K562 (cell line): Measurements from ENCODE around the gene SHANK3.

ENCODE experiments used
- CEBPB ChIP-seq: fragments of 450-650 bp; IDR thresholded peaks from 2 replicates; pipeline ENCODE4 v1.6.1; 2016; ENCODE audit warnings: missing genetic modification characterization, missing compliant biosample characterization
- MTF1 ChIP-seq: fragments of 250-450 bp; sonication (Bioruptor Pico); IDR thresholded peaks from 2 replicates; pipeline ENCODE4 v1.9.0; 2021; ENCODE audit warnings: moderate library complexity, mild to moderate bottlenecking, inconsistent platforms, borderline replicate concordance
- NBN ChIP-seq: fragments of 450-650 bp; IDR thresholded peaks from 2 replicates; pipeline ENCODE4 v1.6.1; 2016; ENCODE audit warnings: low read depth, mild to moderate bottlenecking
- NFE2 ChIP-seq: IDR thresholded peaks from 2 replicates; pipeline ENCODE4 v1.6.1; 2014; ENCODE audit warnings: antibody characterized with exemption, low read depth
- TARDBP ChIP-seq: fragments of 450-650 bp; IDR thresholded peaks from 2 replicates; pipeline ENCODE4 v1.6.1; 2016
- YY1 ChIP-seq, 3 experiments: IDR thresholded peaks; 2 replicates each; pipeline ENCODE4 v1.6.1; 2011; ENCODE audit warnings: low read length in 2 of 3, mild to moderate bottlenecking in 2 of 3, moderate library complexity in 2 of 3, borderline replicate concordance in 1 of 3, control low read depth in 1 of 3, low read depth in 1 of 3; ENCODE audit not compliant: insufficient read depth in 3 of 3, insufficient replicate concordance in 2 of 3, control insufficient read depth in 1 of 3, insufficient read length in 1 of 3; ENCODE audit errors: extremely low read depth in 1 of 3
- ZNF232 ChIP-seq: sonication (generic); formaldehyde crosslinking; IDR thresholded peaks from 2 replicates; pipeline ENCODE4 v1.8.0; 2022; ENCODE audit warnings: mild to moderate bottlenecking, missing genetic modification reagents
- TF ChIP-seq, protein P1 (sequence below): fragments of 250-450 bp; sonication (Bioruptor Pico); IDR thresholded peaks from 2 replicates; pipeline ENCODE4 v1.5.0; 2021
- TF ChIP-seq, protein P2 (sequence below): fragments of 450-650 bp; conservative IDR thresholded peaks from 2 replicates; pipeline ENCODE4 v1.6.1; 2016; ENCODE audit warnings: missing genetic modification characterization, low read depth, mild to moderate bottlenecking, control low read depth, missing compliant biosample characterization
- TF ChIP-seq, protein P3 (sequence below): fragments of 250-450 bp; sonication (Bioruptor Pico); IDR thresholded peaks from 2 replicates; pipeline ENCODE4 v1.8.0; 2022; ENCODE audit warnings: inconsistent platforms, mild to moderate bottlenecking, moderate library complexity, borderline replicate concordance
- TF ChIP-seq, protein P4 (sequence below), 3 experiments: IDR thresholded peaks in 2 of 3; conservative IDR thresholded peaks in 1 of 3; 2 replicates each; pipeline ENCODE4 v1.5.1; 2011 to 2012; ENCODE audit warnings: low read length in 3 of 3, mild to moderate bottlenecking in 3 of 3, control low read depth in 2 of 3, improper control_type of control experiment in 1 of 3, inconsistent platforms in 1 of 3, low read depth in 1 of 3, mixed read lengths in 1 of 3, moderate library complexity in 1 of 3; ENCODE audit not compliant: insufficient read depth in 2 of 3
- TF ChIP-seq, protein P5 (sequence below): fragments of 450-650 bp; formaldehyde crosslinking; IDR thresholded peaks from 2 replicates; pipeline ENCODE4 v1.4.0; 2022; ENCODE audit warnings: mild to moderate bottlenecking, moderate library complexity
- TF ChIP-seq, protein P6 (sequence below), 2 experiments: fragments of 450-650 bp in 1 of 2; sonication (generic) in 1 of 2; formaldehyde crosslinking in 1 of 2; IDR thresholded peaks in 1 of 2; conservative IDR thresholded peaks in 1 of 2; 2 replicates each; pipeline versions ENCODE4 v1.6.1 to v1.8.1; 2016 to 2023; ENCODE audit warnings: mild to moderate bottlenecking in 2 of 2, moderate library complexity in 2 of 2, inconsistent platforms in 1 of 2, missing genetic modification reagents in 1 of 2
- TF ChIP-seq, protein P7 (sequence below): sonication (generic); IDR thresholded peaks from 2 replicates; pipeline ENCODE4 v1.6.1; 2016

DNA sequence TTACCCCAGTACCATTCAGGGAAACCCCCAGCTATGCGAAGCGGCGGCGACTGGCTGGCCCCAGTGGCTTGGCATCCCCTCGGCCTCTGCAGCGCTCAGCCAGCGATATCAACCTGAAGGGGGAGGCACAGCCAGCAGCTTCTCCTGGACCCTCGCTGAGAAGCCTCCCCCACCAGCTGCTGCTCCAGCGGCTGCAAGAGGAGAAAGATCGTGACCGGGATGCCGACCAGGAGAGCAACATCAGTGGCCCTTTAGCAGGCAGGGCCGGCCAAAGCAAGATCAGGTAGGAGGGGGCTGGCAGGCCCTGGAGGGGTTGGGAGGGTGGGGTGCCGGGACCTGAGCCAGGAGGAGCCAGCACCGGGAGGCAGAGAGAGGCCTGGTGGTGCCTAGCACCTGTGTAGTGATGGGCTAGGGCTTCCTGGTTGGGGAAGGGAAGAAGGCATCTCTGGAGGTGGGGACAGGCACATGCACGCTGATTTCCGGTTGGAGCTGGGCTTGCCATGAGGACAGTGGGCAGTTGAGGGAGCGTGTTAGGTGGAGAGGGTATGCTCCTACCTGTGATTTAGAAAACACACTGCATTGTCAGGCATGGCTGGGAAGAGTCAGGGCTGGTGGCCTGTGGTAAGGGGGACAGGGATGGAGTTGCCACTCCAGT is 22.3 kb downstream of the SHANK3 start:
- no peak for TF ChIP-seq NFE2
- TF ChIP-seq, protein P1, sequence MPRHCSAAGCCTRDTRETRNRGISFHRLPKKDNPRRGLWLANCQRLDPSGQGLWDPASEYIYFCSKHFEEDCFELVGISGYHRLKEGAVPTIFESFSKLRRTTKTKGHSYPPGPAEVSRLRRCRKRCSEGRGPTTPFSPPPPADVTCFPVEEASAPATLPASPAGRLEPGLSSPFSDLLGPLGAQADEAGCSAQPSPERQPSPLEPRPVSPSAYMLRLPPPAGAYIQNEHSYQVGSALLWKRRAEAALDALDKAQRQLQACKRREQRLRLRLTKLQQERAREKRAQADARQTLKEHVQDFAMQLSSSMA (CRISPR knock-in tag) = no peak
- TF ChIP-seq TARDBP = no peak
- TF ChIP-seq ZNF232 = no peak
- no peak for TF ChIP-seq MTF1 (CRISPR knock-in tag)
- TF ChIP-seq, protein P2, sequence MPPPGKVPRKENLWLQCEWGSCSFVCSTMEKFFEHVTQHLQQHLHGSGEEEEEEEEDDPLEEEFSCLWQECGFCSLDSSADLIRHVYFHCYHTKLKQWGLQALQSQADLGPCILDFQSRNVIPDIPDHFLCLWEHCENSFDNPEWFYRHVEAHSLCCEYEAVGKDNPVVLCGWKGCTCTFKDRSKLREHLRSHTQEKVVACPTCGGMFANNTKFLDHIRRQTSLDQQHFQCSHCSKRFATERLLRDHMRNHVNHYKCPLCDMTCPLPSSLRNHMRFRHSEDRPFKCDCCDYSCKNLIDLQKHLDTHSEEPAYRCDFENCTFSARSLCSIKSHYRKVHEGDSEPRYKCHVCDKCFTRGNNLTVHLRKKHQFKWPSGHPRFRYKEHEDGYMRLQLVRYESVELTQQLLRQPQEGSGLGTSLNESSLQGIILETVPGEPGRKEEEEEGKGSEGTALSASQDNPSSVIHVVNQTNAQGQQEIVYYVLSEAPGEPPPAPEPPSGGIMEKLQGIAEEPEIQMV = no peak
- no peak for TF ChIP-seq YY1 (IDR thresholded peaks at IDR 0.05; ENCODE audit: borderline replicate concordance in 1 of 3, control insufficient read depth in 1 of 3, extremely low read depth in 1 of 3, insufficient read depth in 3 of 3, insufficient read length in 1 of 3, insufficient replicate concordance in 2 of 3, low read depth in 1 of 3, low read length in 2 of 3)
- TF ChIP-seq, protein P3, sequence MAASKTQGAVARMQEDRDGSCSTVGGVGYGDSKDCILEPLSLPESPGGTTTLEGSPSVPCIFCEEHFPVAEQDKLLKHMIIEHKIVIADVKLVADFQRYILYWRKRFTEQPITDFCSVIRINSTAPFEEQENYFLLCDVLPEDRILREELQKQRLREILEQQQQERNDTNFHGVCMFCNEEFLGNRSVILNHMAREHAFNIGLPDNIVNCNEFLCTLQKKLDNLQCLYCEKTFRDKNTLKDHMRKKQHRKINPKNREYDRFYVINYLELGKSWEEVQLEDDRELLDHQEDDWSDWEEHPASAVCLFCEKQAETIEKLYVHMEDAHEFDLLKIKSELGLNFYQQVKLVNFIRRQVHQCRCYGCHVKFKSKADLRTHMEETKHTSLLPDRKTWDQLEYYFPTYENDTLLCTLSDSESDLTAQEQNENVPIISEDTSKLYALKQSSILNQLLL = no peak
- TF ChIP-seq, protein P4, sequence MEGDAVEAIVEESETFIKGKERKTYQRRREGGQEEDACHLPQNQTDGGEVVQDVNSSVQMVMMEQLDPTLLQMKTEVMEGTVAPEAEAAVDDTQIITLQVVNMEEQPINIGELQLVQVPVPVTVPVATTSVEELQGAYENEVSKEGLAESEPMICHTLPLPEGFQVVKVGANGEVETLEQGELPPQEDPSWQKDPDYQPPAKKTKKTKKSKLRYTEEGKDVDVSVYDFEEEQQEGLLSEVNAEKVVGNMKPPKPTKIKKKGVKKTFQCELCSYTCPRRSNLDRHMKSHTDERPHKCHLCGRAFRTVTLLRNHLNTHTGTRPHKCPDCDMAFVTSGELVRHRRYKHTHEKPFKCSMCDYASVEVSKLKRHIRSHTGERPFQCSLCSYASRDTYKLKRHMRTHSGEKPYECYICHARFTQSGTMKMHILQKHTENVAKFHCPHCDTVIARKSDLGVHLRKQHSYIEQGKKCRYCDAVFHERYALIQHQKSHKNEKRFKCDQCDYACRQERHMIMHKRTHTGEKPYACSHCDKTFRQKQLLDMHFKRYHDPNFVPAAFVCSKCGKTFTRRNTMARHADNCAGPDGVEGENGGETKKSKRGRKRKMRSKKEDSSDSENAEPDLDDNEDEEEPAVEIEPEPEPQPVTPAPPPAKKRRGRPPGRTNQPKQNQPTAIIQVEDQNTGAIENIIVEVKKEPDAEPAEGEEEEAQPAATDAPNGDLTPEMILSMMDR (IDR thresholded peaks at IDR 0.05 in 2 of 3, conservative IDR thresholded peaks at IDR 0.05 in 1 of 3; ENCODE audit: insufficient read depth in 2 of 3, low read depth in 1 of 3, low read length in 3 of 3) = no peak
- TF ChIP-seq, protein P5, sequence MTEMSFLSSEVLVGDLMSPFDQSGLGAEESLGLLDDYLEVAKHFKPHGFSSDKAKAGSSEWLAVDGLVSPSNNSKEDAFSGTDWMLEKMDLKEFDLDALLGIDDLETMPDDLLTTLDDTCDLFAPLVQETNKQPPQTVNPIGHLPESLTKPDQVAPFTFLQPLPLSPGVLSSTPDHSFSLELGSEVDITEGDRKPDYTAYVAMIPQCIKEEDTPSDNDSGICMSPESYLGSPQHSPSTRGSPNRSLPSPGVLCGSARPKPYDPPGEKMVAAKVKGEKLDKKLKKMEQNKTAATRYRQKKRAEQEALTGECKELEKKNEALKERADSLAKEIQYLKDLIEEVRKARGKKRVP = no peak
- no peak for TF ChIP-seq CEBPB (tag)
- TF ChIP-seq, protein P6, sequence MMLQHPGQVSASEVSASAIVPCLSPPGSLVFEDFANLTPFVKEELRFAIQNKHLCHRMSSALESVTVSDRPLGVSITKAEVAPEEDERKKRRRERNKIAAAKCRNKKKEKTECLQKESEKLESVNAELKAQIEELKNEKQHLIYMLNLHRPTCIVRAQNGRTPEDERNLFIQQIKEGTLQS (IDR thresholded peaks at IDR 0.05) = no peak
- TF ChIP-seq, protein P6 (CRISPR knock-in tag; conservative IDR thresholded peaks at IDR 0.05) = no peak
- TF ChIP-seq, protein P7, sequence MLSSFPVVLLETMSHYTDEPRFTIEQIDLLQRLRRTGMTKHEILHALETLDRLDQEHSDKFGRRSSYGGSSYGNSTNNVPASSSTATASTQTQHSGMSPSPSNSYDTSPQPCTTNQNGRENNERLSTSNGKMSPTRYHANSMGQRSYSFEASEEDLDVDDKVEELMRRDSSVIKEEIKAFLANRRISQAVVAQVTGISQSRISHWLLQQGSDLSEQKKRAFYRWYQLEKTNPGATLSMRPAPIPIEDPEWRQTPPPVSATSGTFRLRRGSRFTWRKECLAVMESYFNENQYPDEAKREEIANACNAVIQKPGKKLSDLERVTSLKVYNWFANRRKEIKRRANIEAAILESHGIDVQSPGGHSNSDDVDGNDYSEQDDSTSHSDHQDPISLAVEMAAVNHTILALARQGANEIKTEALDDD = no peak
- TF ChIP-seq NBN = no peak
